Measurements from ENCODE around the gene KCNIP4. TPM values are rescaled to one million over a fixed set of nuclear protein-coding genes. Genes with fewer than 3 reads are reported as not detected.

The KCNIP4 gene
- total and polyA plus RNA-seq, 9 of the 15 experiments (the other 6 are each of a cell fraction or from before 2014, with no cell fraction given) = 0.25 to 0.41 TPM; not detected in 7

GRCh38 chr4:20687864-20688263 lies 1260.7 kb downstream of the KCNIP4 start:
- no TSS peak for BruUV-seq (replicated peaks)

More at GRCh38 chr4:20687864-20688263, 1260.7 kb downstream of the KCNIP4 start:
- Histone ChIP-seq H3K4me2 (ENCODE audit: insufficient read depth, low read length) (no peak overlapping the region), H3K27ac (ENCODE audit: extremely low read depth, low read depth, low read length) (no peak overlapping the region), H3K9me1 (ENCODE audit: control insufficient read depth, insufficient read depth, low read length) (no peaks in the 10 kb centered on the region), H2AFZ (ENCODE audit: low read depth, low read length) (0 out of 2 replicates have a peak overlapping the region, but pooled peaks have one; percentile 8), H3K36me3 (ENCODE audit: control insufficient read depth, insufficient read depth, low read length) (no peaks in the 10 kb centered on the region), H3K9ac (ENCODE audit: insufficient read depth in 1 of 2, low read depth in 2 of 2, low read length in 2 of 2) (no peak overlapping the region), H3K79me2 (ENCODE audit: control insufficient read depth, insufficient read depth, low read length) (no peaks in the 10 kb centered on the region), H3K4me1 (replicated peaks in 1 of 2; ENCODE audit: control insufficient read depth in 2 of 2, insufficient read depth in 2 of 2, low read length in 2 of 2) (no peaks in the 10 kb centered on the region), H3K4me3 (no peak overlapping the region), H4K20me1 (replicated peaks; ENCODE audit: control insufficient read depth, insufficient read depth, low read length) (no peaks in the 10 kb centered on the region), H3K9me3 (replicated peaks; ENCODE audit: control insufficient read depth, insufficient read depth, low read depth, low read length) (no peaks in the 10 kb centered on the region), H3K27me3 (ENCODE audit: control insufficient read depth in 2 of 2, insufficient read depth in 2 of 2, low read length in 2 of 2) (no peaks in the 10 kb centered on the region)
- POLR2A ChIA-PET = no interaction called here
- 3% methylated on average over 3 of the region's 3 CpGs for WGBS (ENCODE audit: insufficient coverage, low coverage, missing lambda C conversion rate)
- DNase-seq (ENCODE audit: extremely low read depth in 1 of 4, low spot score in 3 of 4) (no peak), FAIRE-seq (no peak), ATAC-seq (no peak)
- intact Hi-C loops (cut with micrococcal nuclease) (loop anchor here (5.0 to 10.0 kb wide), 2 partner anchors 393 to 1461 kb away; no protein-coding TSS in a partner anchor), in situ Hi-C loops (cut with MboI) (loop anchor here (5.0 to 25.0 kb wide), 3 partner anchors 266 to 2001 kb away; no protein-coding TSS in a partner anchor)
- TF ChIP-seq SP2 (IDR thresholded peaks at IDR 0.05; ENCODE audit: extremely low read depth, low read depth, low read length, poor library complexity, severe bottlenecking) (no peak), E2F3 (CRISPR knock-in tag; IDR thresholded peaks at IDR 0.05) (no peak), IRF2 (CRISPR knock-in tag; IDR thresholded peaks at IDR 0.05) (no peak), ZNF316 (IDR thresholded peaks at IDR 0.05) (no peak), CEBPB (tag; IDR thresholded peaks at IDR 0.05) (no peak), IRF1 (CRISPR knock-in tag; IDR thresholded peaks at IDR 0.05; ENCODE audit: borderline replicate concordance) (no peak)
- TF ChIP-seq, protein P1, sequence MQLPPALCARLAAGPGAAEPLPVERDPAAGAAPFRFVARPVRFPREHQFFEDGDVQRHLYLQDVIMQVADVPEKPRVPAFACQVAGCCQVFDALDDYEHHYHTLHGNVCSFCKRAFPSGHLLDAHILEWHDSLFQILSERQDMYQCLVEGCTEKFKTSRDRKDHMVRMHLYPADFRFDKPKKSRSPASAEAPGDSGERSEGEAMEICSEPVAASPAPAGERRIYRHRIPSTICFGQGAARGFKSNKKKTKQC (CRISPR knock-in tag; IDR thresholded peaks at IDR 0.05) = no peak
- TF ChIP-seq, protein P2, sequence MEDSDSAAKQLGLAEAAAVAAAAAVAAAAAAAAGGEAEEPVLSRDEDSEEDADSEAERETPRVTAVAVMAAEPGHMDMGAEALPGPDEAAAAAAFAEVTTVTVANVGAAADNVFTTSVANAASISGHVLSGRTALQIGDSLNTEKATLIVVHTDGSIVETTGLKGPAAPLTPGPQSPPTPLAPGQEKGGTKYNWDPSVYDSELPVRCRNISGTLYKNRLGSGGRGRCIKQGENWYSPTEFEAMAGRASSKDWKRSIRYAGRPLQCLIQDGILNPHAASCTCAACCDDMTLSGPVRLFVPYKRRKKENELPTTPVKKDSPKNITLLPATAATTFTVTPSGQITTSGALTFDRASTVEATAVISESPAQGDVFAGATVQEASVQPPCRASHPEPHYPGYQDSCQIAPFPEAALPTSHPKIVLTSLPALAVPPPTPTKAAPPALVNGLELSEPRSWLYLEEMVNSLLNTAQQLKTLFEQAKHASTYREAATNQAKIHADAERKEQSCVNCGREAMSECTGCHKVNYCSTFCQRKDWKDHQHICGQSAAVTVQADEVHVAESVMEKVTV (CRISPR knock-in tag; IDR thresholded peaks at IDR 0.05) = no peak
- CTCF ChIA-PET (ENCODE audit: low intra/inter-chr PET ratio) = no interaction called here
